Measurements from ENCODE around the gene BTK.

GRCh38 chrX:101362116-101362515 lies 23.9 kb downstream of the BTK start:
- TF ChIP-seq POLR2AphosphoS5 (IDR thresholded peaks at IDR 0.05): no peak
- TF ChIP-seq CTCF (IDR thresholded peaks at IDR 0.05): no peak

All from prostate gland (tissue), 2 donors.